ENCODE measurements around the gene C7orf25.

- TF ChIP-seq CTCF (conservative IDR thresholded peaks at IDR 0.05 in 1 of 2, IDR thresholded peaks at IDR 0.05 in 1 of 2; ENCODE audit: low read depth in 1 of 2, low read length in 2 of 2) (no peak), EZH2 (IDR thresholded peaks at IDR 0.05; ENCODE audit: low read length, missing control alignments) (no peak)
Observed at GRCh38 chr7:42868480-42868879, 43.4 kb downstream of the C7orf25 start.
